Mesenchymal stem cell (in vitro differentiated cells and primary cell): ENCODE results near the gene ANKRD12.

Experiments
- DNase-seq: peaks from one replicate; pipeline ENCODE4 v3.0.0-alpha.2; 2013
- H2AFZ ChIP-seq: one replicate; pipeline ENCODE4 v1.6.1; 2013; ENCODE audit warnings: low read depth, mild to moderate bottlenecking, control low read depth, inconsistent platforms, low read length, moderate library complexity
- H2AK5ac ChIP-seq: 2 replicates; pipeline ENCODE4 v1.6.1; 2013; ENCODE audit warnings: low read length, moderate library complexity, mild to moderate bottlenecking, inconsistent platforms; ENCODE audit not compliant: severe bottlenecking
- H2BK120ac ChIP-seq: one replicate; pipeline ENCODE4 v1.6.1; 2013; ENCODE audit warnings: low read depth, mild to moderate bottlenecking, inconsistent platforms, low read length, moderate library complexity
- H2BK12ac ChIP-seq, 2 experiments: one replicate each; pipeline ENCODE4 v1.6.1; 2013; ENCODE audit warnings: inconsistent platforms in 2 of 2, low read length in 2 of 2, mild to moderate bottlenecking in 2 of 2, moderate library complexity in 2 of 2, control low read depth in 1 of 2
- H2BK15ac ChIP-seq: one replicate; pipeline ENCODE4 v1.6.1; 2013; ENCODE audit warnings: mild to moderate bottlenecking, low read depth, inconsistent platforms; ENCODE audit not compliant: poor library complexity, severe bottlenecking
- H2BK5ac ChIP-seq: 2 replicates; pipeline ENCODE4 v1.6.1; 2013; ENCODE audit warnings: low read depth, mild to moderate bottlenecking, low read length, control low read depth, inconsistent platforms; ENCODE audit not compliant: poor library complexity, severe bottlenecking
- H3K14ac ChIP-seq, 2 experiments: one replicate each; pipeline ENCODE4 v1.6.1; 2013; ENCODE audit warnings: inconsistent platforms in 2 of 2, low read length in 2 of 2, control low read depth in 1 of 2, mild to moderate bottlenecking in 1 of 2, moderate library complexity in 1 of 2
- H3K18ac ChIP-seq, 2 experiments: one replicate each; pipeline ENCODE4 v1.6.1; 2013; ENCODE audit warnings: inconsistent platforms in 2 of 2, low read length in 2 of 2, control low read depth in 1 of 2, low read depth in 1 of 2, mild to moderate bottlenecking in 1 of 2
- H3K23ac ChIP-seq, 2 experiments: one replicate each; pipeline ENCODE4 v1.6.1; 2013; ENCODE audit warnings: inconsistent platforms in 2 of 2, low read length in 2 of 2, mild to moderate bottlenecking in 2 of 2, moderate library complexity in 2 of 2, control low read depth in 1 of 2
- H3K27ac ChIP-seq: 2 replicates; pipeline ENCODE4 v1.5.1; 2013; ENCODE audit warnings: mild to moderate bottlenecking, moderate library complexity, low read length, control low read depth, inconsistent platforms; ENCODE audit not compliant: poor library complexity, severe bottlenecking
- H3K27me3 ChIP-seq, 2 experiments: 2 replicates each; pipeline versions ENCODE4 v1.6.1 to v1.7.0; 2013; ENCODE audit warnings: low read length in 2 of 2, mild to moderate bottlenecking in 2 of 2, moderate library complexity in 2 of 2, control low read depth in 1 of 2, inconsistent platforms in 1 of 2; ENCODE audit not compliant: control insufficient read depth in 1 of 2, insufficient read depth in 1 of 2
- H3K36me3 ChIP-seq, 2 experiments: 2 replicates each; pipeline versions ENCODE4 v1.6.1 to v1.7.0; 2013; ENCODE audit warnings: low read length in 2 of 2, control low read depth in 1 of 2, inconsistent platforms in 1 of 2, low read depth in 1 of 2, mild to moderate bottlenecking in 1 of 2; ENCODE audit not compliant: insufficient read depth in 2 of 2, control insufficient read depth in 1 of 2
- H3K4ac ChIP-seq, 2 experiments: one replicate each; pipeline ENCODE4 v1.6.1; 2013; ENCODE audit warnings: inconsistent platforms in 2 of 2, low read length in 2 of 2, mild to moderate bottlenecking in 2 of 2, moderate library complexity in 2 of 2, control low read depth in 1 of 2, low read depth in 1 of 2
- H3K4me1 ChIP-seq: 2 replicates; pipeline ENCODE4 v1.6.1; 2013; ENCODE audit warnings: low read depth, low read length, control low read depth; ENCODE audit not compliant: control insufficient read depth, insufficient read depth
- H3K4me2 ChIP-seq: 2 replicates; pipeline ENCODE4 v1.6.1; 2013; ENCODE audit warnings: low read length, mild to moderate bottlenecking, inconsistent platforms; ENCODE audit not compliant: poor library complexity, severe bottlenecking
- H3K4me3 ChIP-seq, 2 experiments: 2 replicates each; pipeline versions ENCODE4 v1.5.1 to v1.7.0; 2013; ENCODE audit warnings: low read length in 2 of 2, mild to moderate bottlenecking in 2 of 2, control low read depth in 1 of 2, low read depth in 1 of 2; ENCODE audit not compliant: insufficient read depth in 1 of 2
- H3K79me1 ChIP-seq: replicated peaks from 2 replicates; pipeline ENCODE4 v1.6.1; 2013; ENCODE audit warnings: mild to moderate bottlenecking, control low read depth, low read length, inconsistent platforms; ENCODE audit not compliant: poor library complexity, severe bottlenecking
- H3K9ac ChIP-seq: 2 replicates; pipeline ENCODE4 v1.7.0; 2013; ENCODE audit warnings: mild to moderate bottlenecking, low read length, moderate library complexity
- H3K9me3 ChIP-seq: 2 replicates; pipeline ENCODE4 v1.7.0; 2013; ENCODE audit warnings: mild to moderate bottlenecking, low read length; ENCODE audit not compliant: control insufficient read depth
- H4K8ac ChIP-seq: one replicate; pipeline ENCODE4 v1.6.1; 2013; ENCODE audit warnings: inconsistent platforms, mild to moderate bottlenecking, low read length, moderate library complexity
- H4K91ac ChIP-seq: one replicate; pipeline ENCODE4 v1.6.1; 2013; ENCODE audit warnings: mild to moderate bottlenecking, low read length, inconsistent platforms
- WGBS: methylation state at CpG from one replicate; pipeline ENCODE4 v1.1.7; 2013; ENCODE audit warnings: mixed read lengths; 5-methylcytosine and 5-hydroxymethylcytosine counted together

Gene ANKRD12

DNA sequence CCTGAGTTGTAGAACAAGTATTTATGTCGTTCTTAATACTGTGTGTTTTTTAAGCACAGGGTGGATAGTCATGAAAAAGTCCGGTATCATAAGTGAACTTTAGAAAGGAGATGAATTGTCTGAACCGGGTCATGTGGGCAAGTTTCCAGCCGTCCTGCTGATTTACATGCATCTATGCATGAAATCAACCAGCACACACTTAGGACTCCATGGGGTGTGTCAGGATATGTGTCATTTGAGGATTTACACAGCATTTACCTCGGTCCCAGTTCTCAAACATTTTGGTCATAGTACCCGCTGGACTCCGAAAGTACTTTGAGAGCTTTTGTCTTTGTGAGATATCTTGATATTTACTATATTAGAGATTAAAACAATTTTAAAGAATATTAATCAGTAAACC, 150.5 kb downstream of the ANKRD12 start:
- Histone ChIP-seq H3K9me3 (no peaks in the 10 kb centered on the region), H3K27me3 (no peaks in the 10 kb centered on the region), H2BK5ac (no peak overlapping the region), H2AFZ (no peak overlapping the region), H3K23ac (no peak overlapping the region), H2BK120ac (no peak overlapping the region), H3K4me2 (no peak overlapping the region), H3K9ac (no peak overlapping the region), H2BK12ac (no peak overlapping the region), H3K27ac (no peak overlapping the region), H3K14ac (no peak overlapping the region), H3K79me1 (no peaks in the 10 kb centered on the region), H2AK5ac (no peak overlapping the region), H3K4me3 (no peak overlapping the region), H3K4ac (no peak overlapping the region), H2BK15ac (no peak overlapping the region), H3K18ac (no peak overlapping the region), H4K8ac (no peak overlapping the region), H4K91ac (no peak overlapping the region), H3K36me3 (peaks cover 0 to 23% of the 10 kb centered on the region in 2 experiments), H3K4me1 (no peaks in the 10 kb centered on the region)
- DNase-seq = no peak
- WGBS = 96% methylated on average over 5 of the region's 7 CpGs

GRCh38 chr18:9289698-9290097, 153.1 kb downstream of the ANKRD12 start:
- Histone ChIP-seq H3K79me1 (no peaks in the 10 kb centered on the region), H3K27me3 (no peaks in the 10 kb centered on the region), H2BK12ac (no peak overlapping the region), H3K14ac (no peak overlapping the region), H2BK120ac (no peak overlapping the region), H3K4me3 (no peak overlapping the region), H3K36me3 (no peaks in the 10 kb centered on the region), H3K9ac (no peak overlapping the region), H4K91ac (no peak overlapping the region), H3K18ac (peak overlapping the region; percentile 11 to 73), H3K9me3 (peaks cover 3% of the 10 kb centered on the region), H3K23ac (no peak overlapping the region), H4K8ac (no peak overlapping the region), H3K27ac (peak overlapping the region; percentile 54), H3K4me2 (no peak overlapping the region), H2AK5ac (no peak overlapping the region), H2BK15ac (no peak overlapping the region), H3K4ac (no peak overlapping the region), H2AFZ (no peak overlapping the region), H3K4me1 (no peaks in the 10 kb centered on the region), H2BK5ac (no peak overlapping the region)
- no peak for DNase-seq

- no peak overlapping the region for H2BK5ac ChIP-seq
- no peak overlapping the region for H2BK120ac ChIP-seq
- H3K4ac ChIP-seq = no peak overlapping the region
- H3K18ac ChIP-seq = no peak overlapping the region
- no peak overlapping the region for H2AK5ac ChIP-seq
- H4K91ac ChIP-seq = no peak overlapping the region
- no peaks in the 10 kb centered on the region for H3K36me3 ChIP-seq
- H3K27me3 ChIP-seq = no peaks in the 10 kb centered on the region
- no peak overlapping the region for H3K23ac ChIP-seq
- H3K27ac ChIP-seq = peak overlapping the region; percentile 54
- H4K8ac ChIP-seq = no peak overlapping the region
- H3K4me1 ChIP-seq = no peaks in the 10 kb centered on the region
- no peak overlapping the region for H3K14ac ChIP-seq
- peak; percentile 68 for DNase-seq
- H2BK15ac ChIP-seq = no peak overlapping the region
- no peak overlapping the region for H3K9ac ChIP-seq
- no peak overlapping the region for H2AFZ ChIP-seq
- peaks cover 3% of the 10 kb centered on the region for H3K9me3 ChIP-seq
- no peak overlapping the region for H3K4me3 ChIP-seq
- H3K79me1 ChIP-seq = no peaks in the 10 kb centered on the region
- no peak overlapping the region for H3K4me2 ChIP-seq
- no peak overlapping the region for H2BK12ac ChIP-seq
Measured at GRCh38 chr18:9290156-9290555, 153.6 kb downstream of the ANKRD12 start.

DNA sequence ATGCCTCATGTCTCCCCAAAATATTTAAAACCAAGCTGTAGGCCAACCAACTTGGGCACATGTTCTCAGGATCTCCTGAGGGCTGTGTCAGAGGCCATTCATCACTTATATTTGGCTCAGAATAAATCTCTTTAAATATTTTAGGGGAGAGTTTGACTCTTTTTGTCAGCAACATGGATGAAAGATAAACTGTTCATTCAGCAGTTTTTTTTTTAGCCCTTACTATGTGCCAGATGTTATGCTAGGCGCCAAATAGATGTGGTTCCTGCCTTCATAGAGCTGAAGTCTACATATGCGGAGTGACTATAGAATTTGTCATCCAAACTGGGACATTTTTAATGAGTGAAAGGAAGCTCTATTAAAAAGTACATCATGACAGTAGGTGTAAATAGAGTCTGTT, 155.5 kb downstream of the ANKRD12 start:
- Histone ChIP-seq H3K27me3 (no peaks in the 10 kb centered on the region), H3K14ac (no peak overlapping the region), H2AK5ac (no peak overlapping the region), H4K91ac (no peak overlapping the region), H2BK5ac (no peak overlapping the region), H2AFZ (no peak overlapping the region), H3K23ac (no peak overlapping the region), H2BK120ac (no peak overlapping the region), H3K18ac (peak overlapping the region in 1 of 2 experiments; percentile 64), H4K8ac (no peak overlapping the region), H3K4me2 (no peak overlapping the region), H2BK15ac (no peak overlapping the region), H3K79me1 (no peaks in the 10 kb centered on the region), H3K9ac (no peak overlapping the region), H3K36me3 (no peaks in the 10 kb centered on the region), H2BK12ac (no peak overlapping the region), H3K4me1 (no peaks in the 10 kb centered on the region), H3K4me3 (no peak overlapping the region), H3K27ac (no peak overlapping the region), H3K4ac (no peak overlapping the region), H3K9me3 (peaks cover 3% of the 10 kb centered on the region)
- DNase-seq = no peak
- whole genome bisulfite sequencing = 93% methylated on average over 2 of the region's 2 CpGs
